Upper lobe of left lung (tissue), 4 donors: ENCODE data around the gene OPCML.

ENCODE experiments used
- CTCF ChIP-seq, 6 experiments: fragments of 450-650 bp in 4 of 6; fragments of 200-600 bp in 2 of 6; sonication (generic) in 2 of 6; IDR thresholded peaks; one replicate each; pipeline ENCODE4 v1.5.1; 2016 to 2019; ENCODE audit warnings: antibody characterized with exemption in 6 of 6
- EP300 ChIP-seq, 4 donors: sonication (generic); formaldehyde crosslinking; IDR thresholded peaks; one replicate each; pipeline ENCODE4 v1.5.1; 2017; ENCODE audit warnings: antibody characterized with exemption in 4 of 4, control low read depth in 2 of 4
- POLR2A ChIP-seq, 4 donors: fragments of 450-650 bp; IDR thresholded peaks; one replicate each; pipeline ENCODE4 v1.5.1; 2016 to 2017; ENCODE audit warnings: antibody characterized with exemption in 4 of 4, mild to moderate bottlenecking in 2 of 4
- POLR2AphosphoS5 ChIP-seq, 2 donors: sonication (generic); formaldehyde crosslinking; IDR thresholded peaks; one replicate each; pipeline ENCODE4 v1.5.1; 2017; ENCODE audit warnings: antibody characterized with exemption in 2 of 2

GRCh38 chr11:133072378-133072777, 459.9 kb downstream of the OPCML start:
- no peak for TF ChIP-seq CTCF (IDR thresholded peaks at IDR 0.05)
- no peak for TF ChIP-seq POLR2AphosphoS5 (IDR thresholded peaks at IDR 0.05)
- no peak for TF ChIP-seq POLR2A (IDR thresholded peaks at IDR 0.05)
- TF ChIP-seq EP300 (IDR thresholded peaks at IDR 0.05), result no peak
